ENCODE measurements around the gene CACUL1. TPM values are rescaled to one million over a fixed set of nuclear protein-coding genes. Genes with fewer than 3 reads are reported as not detected.
"Not testable (repeated sequence)": the region's sequence is repeated elsewhere in the genome, so short reads cannot be mapped to it uniquely, and the experiment has no call there.

CACUL1 gene
- total RNA-seq, 1 experiment from 2014 or later: 13.5 TPM

DNA sequence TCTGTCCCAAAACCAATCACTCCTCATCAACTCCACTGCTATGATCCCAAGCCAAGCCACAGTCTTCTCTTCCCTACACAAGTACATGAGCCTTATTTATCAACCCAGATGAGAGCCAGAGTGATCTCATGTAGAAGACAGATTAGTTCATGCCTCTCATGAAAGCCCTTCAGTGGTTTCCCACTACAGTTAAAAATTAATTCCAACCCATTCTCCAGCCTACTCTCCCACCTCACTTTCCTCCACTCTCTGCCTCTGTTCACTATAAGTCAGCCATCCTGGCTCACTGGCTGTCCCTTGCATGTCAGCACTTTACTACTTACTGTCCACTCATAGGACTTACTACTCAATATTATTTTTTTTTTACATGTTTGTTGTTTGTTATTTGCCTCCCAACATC lies 67.3 kb downstream of the CACUL1 start:
- DNase-seq (ENCODE audit: low read depth): no peak

DNA sequence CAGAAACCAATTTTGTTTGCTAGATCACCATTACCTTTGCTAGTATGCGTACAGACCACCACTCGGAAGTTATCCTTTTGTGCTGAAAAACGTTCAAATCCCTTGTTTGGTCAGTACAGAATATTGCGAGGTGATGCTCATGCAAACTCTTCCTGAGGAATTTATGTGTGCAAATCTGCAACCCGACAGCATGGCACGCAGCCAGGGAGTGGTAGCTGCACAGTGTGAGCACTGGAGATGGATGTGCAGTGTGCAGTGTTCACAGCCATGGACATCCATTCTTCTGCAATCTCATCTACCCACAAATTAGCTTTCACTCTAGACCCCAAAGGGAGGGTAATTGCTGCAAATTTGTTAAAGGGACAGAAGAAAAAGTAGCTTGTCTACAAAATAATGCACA lies 72.2 kb downstream of the CACUL1 start:
- DNase-seq (ENCODE audit: low read depth): no peak

DNA sequence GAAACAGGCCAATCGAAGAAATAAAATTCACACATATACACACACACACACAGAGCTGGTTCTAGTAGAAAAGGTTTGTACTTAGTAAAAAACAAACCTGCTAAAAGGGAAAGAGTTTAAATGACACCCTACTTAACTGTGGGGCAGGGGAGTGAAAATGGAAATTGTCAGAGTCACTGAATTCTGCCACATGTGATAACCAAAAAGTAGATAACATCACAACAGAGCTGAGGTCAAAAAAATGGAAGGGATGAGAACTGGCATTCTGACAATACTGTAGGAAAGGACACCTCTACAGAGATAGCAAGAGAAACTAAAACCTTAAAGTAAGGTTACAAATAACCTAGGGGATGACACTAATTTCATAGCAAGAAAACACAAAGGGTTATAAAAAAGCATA lies 74.6 kb downstream of the CACUL1 start:
- DNase-seq (ENCODE audit: low read depth): no peak

DNA sequence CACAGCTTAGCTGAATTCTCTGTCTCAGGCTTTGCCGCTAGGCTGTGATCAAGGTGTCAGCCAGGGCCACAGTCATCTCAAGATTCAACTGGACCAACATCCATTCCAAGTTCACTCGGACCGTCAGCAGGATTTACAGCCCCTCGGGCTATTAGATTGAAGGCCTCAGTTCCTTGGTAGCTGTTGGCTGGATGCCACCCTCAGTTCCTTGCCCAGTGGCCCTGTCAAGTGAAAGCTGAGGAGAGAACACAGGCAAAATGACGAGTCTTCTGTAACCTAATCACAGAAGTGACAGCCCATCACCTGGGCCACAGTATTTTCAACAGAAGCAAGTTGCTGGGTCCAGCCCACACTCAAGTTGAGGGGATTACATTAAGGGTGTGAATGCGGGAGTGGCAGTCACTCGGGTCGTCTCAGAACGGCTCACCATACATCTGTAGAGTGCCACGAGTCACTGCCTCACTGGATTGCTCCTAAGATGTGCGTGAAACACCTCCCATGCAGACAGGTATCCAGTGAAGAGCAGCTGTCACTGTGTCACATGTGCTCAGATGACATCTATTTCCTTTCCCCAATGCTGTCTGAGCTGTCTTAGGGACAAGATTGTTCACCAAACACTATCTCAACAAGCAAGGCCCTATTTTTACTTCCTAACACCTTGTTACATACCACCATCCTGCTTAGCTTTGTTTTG lies 80.4 kb downstream of the CACUL1 start:
- no peak for DNase-seq (ENCODE audit: low read depth)

DNA sequence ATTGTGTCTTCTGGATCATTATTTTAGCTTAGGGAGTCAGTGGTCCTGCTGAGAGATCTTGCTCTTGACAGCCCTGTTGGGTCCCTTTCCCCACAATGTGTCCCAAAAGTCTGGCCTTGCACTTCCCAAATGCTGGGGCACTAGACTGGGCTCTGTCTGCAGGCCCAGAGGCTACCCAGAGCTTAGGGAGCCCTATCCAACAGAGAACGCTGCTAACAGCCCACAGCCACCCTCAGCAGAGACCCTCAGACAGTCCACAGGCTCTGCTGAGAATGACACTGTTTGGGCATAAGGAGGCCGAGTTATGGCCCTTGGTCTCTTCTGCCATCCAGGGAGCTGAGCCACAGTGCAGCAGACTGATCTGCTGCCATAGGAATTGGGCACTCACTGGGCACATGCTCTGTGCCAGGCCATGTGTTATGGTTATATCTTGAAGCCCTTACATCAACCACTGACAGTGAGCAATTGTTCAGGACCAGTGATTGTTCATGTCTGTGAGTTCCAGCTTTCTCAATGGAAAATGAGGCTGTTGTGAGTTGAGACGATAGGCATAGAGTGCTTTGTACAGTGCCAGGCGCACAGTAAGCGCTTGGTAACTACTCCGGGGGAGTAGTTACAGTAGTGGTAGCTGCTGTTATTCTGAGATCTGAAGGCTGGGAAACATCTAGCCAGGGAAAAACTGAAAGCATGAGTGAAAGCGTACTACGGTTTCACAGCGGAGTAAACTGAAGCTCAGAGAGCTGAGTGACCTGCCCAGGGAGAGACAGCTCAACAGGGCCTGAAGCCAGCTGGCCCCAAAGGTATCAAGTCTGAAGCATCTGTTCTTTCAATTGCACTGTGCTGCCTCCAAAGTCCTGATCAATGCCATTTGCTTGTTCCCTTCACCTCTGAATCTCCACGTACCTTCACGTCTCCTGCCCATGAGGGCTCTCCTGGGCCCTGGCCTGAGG lies 81.7 kb downstream of the CACUL1 start:
- DNase-seq (ENCODE audit: low read depth): no peak

DNA sequence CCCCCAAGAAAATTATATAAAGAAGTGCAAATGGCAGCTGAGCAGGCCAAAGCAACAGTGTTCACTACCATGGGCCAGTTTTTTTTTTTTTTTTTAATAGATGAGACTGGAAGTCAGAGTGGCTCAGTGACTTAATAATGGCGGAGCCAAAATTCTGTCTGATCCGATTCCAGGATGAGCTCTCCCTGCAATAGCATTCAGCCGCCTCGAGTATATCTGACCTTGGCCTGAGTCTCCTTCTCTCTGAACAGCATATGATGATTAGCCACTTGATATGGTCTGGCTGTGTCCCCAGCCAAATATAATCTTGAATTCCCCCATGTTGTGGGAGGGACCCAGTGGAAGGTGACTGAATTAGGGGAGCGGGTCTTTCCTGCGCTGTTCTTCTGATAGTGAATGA lies 82.6 kb downstream of the CACUL1 start:
- no peak for DNase-seq (ENCODE audit: low read depth)

DNA sequence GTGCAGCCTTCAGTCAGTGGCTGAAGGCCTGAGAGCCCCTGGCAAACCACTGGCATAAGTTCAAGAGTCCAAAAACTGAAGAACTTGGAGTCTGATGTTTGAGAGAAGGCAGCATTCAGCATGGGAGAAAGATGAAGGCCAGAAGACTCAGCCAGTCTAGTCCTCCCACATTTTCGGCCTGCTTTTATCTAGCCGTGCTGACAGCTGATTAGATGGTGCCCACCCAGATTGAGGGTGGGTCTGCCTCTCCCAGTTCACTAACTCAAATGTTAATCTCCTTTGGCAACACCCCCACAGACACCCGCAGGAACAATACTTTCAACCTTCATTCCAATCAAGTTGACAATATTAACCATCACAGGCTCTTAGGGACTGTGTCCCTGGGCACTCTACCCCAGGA lies 83.5 kb downstream of the CACUL1 start:
- not testable (repeated sequence) for DNase-seq (ENCODE audit: low read depth)

DNA sequence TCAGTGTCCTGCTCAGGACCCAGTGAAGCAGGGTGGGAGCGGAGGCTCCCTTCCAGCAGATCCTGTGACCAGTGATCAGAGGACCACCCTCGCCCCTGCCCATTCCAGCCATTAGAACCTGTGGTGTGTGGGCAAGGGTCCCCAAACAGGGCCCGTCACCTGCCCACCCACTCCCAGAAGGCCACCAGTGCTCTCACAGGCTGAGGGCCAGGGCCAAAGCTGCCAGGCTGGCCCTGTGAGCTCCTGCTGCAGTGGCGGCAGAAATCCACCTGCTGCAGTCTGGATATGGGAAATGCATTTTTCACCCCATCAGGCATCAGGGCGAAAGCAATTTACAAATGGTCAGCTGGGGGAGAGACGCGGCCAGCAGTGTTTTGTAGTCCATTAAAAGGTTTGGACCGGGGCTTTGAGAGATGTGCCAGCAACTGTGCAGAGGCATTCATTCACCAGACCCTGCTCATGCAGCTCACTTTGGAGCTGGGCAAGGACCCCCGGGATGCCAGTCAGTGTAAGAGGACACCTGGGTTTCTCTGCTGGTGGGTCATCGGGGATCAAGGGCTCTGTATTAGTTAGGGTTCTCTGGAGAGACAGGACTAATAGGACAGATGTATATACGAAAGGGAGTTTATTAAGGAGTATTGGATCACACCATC lies 84.2 kb downstream of the CACUL1 start:
- no peak for DNase-seq (ENCODE audit: low read depth)

DNA sequence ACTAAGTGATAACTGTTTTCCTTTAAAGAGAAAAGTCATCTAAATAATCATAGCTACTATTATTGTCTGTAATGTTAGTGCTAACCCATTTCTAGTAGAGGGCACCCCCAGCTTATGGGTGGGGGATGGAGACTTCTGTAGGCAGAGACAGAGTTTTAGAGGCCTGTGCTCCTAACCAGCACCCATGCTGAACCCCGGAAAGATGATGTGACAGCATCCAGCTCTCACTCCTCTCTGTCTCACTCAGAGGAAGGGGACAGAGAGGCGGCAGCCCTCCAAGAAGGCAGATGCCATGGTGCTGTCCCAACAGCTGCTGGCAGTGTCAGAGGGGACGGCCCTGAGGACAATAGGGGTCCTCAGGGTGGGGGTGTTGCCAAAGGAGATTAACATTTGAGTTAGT lies 84.9 kb downstream of the CACUL1 start:
- DNase-seq (ENCODE audit: low read depth): no peak

DNA sequence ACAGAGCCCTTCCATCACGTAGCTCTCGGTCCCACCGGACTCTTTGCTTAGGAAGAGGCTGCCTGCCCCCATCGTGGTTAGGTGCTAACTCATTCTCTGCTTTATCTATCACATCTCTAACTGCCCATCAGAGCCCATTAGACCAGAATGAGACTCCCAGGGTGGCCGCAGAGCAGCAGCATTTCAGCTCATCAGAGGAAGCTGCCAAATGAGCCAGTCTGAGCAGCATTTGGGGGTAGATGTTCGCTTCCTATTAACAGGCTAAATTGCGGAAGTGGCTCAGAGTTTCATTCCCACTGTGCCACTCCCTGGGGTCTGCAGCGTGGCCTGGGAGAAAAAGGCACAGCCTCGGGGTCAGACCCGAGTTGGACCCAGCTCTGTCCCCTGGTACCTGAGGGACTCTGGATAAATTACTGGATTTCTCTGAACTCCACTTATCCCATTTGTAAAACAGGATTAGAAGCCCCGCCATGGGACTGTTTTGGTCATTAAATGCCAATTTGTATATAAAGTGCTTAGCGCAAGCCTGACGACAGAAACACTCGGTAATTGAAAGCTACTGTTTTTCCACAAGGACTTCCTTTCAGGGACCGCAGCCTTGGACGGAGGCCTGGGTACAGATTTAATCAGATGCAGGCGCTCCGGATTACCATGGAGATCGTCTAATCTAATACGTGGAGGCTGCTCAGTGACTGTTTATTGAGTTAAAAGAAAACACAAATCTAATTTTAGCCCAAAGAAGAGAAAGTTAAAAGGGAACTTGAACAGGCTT lies 85.6 kb downstream of the CACUL1 start:
- peak; percentile 77 for DNase-seq (ENCODE audit: low read depth)

DNA sequence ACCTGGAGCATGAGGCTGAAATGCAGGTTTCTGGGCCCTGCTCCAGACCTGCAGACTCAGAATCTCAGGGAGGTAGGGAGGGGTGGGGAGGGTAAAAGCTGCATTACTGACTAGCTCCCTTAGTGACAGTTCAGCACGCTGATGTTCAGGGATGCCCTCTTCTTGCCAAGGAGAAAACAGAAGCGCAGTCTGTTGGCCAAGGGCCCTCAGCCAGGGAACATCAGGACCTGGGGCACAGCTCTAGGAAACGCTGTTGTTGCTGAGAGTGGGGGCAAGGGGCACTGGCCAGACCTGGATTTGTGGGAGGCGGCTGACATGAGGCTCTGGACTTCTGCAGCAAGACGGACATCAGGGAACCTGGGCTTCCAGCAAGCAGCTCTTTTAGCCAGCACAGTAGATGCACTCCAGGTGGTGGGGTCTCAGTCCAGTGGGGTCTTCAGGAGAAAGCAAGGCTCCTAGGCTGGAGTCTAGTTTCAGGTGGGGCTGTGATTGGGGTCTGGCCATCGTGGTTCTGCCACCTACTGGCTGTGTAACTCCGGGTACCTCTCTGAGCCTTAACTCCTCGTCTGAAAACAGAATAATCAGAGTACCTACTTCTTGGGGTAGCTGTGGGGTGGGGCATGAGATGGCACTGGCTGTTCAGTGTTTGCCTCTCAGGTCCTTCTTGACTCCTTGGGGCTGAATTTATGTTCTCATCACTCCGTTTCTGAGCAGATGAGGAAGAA lies 86.4 kb downstream of the CACUL1 start:
- no peak for DNase-seq (ENCODE audit: low read depth)

DNA sequence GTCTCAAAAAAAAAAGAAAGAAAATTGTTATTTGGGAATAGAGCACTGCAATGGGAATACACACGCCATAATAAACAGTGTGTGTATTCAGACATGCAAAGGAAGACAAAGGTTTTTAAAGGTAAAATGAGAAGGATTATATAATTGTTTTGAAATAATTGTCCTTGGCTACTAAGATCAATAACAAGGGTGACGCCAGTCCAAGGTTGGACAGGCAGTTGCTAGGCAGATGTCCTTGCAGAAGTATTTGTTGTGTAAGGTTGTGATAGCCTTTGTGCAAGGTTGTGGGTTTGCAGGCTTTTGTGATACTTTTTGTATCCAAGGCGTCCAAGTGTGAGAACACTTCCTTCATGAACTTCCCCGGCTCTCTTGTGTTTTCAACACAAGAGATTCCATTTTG lies 87.0 kb downstream of the CACUL1 start:
- no peak for DNase-seq (ENCODE audit: low read depth)

DNA sequence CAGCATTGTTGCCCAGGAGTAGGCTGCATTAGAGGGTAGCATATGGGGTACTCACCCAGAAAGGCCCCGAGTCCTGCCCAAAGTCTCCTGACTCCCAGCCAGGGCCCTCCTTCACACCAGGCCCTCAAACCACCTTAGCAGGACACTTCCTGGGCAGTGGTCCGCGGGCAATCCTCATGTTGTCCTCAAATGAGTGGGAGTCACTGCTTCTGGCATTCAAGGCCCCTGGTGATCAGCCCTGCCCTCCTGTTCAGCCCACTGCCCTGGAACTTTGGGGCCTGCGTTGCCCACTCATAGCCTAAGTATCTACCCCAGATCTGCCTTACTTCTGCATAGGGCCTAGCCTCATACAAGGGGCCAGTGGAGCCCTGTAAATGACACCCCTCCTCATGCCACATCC lies 88.4 kb downstream of the CACUL1 start:
- no peak for DNase-seq (ENCODE audit: low read depth)

DNA sequence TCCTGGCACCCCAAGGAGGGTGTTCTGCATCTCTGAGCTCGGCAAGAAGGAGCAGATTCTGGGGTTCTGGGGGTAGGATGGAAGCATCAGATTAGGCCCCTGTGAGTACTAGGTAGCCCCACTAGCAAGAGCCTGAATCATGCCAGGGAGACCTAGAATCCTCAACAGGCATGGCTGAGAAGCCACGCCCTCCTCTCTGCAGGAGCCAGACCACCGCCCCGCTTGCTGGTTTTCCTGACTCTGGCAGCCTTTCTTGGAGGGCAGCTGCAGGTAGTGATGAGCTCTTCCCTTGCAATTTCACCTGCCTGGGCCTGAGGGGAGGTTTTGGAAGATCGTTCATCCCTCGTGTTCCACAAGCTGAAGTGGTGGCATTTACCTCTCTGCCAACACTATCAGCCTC lies 90.4 kb downstream of the CACUL1 start:
- DNase-seq (ENCODE audit: low read depth): no peak

DNA sequence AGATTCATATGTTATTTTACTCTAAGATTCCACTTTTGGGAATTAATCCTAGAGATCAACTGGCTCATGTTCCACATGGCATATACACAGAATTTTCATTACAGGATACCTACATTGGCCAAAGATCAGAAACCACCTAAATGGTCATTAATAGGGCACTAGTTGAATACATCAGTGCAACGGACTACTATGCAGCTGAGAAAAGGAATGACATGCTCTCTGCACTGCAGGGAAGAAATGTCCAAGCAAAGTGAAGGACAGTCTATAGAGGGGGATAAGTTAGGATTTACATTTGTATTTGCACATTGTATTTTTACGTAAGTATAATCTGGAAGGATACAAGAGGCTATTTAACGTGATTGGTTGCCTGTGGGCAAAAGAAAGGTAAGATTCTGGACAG lies 91.6 kb downstream of the CACUL1 start:
- no peak for DNase-seq (ENCODE audit: low read depth)

DNA sequence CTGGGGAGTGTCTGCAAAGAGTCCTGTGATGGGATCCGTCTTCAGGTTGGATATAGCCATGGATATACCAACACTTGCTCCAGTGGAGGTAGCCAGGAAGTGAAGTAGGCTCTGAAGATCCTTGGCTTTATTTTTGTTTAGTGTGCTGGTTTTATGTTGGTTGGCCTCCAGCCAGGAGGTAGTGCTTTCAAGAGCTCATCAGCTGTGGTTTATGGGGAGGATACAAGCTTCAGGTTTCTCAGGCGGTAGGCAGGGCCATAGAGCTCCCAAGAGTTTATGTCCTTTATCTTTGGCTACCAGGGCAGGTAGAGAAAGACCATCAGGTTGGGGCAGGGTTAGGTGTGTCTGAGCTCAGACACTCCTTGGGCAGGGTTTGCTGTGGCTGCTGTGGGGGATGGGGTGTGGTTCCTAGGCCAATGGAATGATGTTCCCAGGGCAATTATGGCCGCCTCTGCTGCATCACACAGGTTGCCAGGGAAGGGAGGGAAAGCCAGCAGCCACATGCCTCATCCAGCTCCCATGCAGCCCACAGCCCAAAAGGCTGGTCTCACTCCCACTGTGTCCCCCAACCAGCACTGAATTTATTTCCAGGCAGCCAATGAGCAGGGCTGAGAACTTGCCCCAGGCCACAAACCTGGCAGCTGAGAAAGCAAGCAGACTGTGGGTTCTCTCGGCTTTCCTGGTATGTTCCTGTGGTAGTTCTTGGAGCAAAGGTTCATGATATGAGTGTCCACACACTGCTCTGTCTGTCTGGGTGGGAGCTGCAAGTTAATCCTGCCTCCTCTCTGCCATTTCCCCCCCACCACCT lies 92.3 kb downstream of the CACUL1 start:
- peak; percentile 7 for DNase-seq (ENCODE audit: low read depth)

DNA sequence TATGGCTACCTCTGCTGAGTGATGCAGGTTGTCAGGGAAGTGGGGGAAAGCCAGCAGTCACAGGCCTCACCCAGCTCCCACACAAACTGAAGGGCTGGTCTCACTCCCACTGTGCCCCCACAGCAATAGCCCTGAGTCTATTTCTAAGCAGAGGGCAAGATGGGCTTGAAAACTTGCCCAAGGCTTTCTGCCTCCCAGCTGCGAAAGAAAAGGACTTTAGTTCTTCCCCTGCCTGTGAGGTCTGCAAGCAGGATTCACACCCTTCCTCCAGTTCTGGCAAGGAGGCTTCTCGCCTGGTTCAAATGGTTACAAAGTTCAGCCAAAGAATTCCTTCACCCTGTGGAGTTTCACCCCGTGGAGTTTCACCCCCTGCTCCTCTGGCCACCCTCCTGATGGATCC lies 96.0 kb downstream of the CACUL1 start:
- DNase-seq (ENCODE audit: low read depth): no peak

DNA sequence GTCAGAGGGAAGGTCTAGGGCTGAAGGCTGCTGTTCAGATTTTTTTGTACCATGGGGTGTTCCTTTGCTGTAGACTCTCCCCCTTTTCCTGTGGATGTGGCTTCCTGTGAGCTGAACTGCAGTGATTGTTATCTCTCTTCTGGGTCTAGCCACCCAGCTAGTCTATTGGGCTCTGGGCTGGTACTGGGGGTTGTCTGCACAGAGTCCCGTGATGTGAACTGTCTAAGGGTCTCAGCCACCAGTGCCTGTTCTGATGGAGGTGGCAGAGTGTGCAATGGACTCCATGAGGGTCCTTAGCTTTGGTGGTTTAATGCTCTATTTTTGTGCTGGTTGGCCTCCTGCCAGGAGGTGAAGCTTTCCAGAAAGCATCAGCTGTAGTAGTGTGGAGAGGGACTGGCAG lies 96.6 kb downstream of the CACUL1 start:
- DNase-seq (ENCODE audit: low read depth): not testable (repeated sequence)

DNA sequence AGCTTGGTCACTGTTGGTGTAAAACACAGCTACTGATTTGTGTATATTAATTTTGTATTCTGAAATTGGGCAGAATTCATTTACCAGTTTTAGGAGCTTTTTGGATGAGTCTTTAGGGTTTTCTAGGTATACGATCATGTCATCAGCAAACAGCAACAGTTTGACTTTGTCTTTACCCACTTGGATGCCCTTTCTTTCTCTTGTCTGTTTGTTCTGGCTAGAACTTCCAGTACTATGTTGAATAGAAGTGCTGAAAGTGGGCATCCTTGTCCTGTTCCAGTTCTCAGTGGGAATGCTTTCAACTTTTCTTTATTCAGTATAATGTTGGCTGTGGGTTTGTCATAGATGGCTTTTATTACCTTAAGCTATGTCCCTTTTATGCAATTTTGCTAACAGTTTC lies 109.5 kb downstream of the CACUL1 start:
- DNase-seq (ENCODE audit: low read depth): not testable (repeated sequence)

DNA sequence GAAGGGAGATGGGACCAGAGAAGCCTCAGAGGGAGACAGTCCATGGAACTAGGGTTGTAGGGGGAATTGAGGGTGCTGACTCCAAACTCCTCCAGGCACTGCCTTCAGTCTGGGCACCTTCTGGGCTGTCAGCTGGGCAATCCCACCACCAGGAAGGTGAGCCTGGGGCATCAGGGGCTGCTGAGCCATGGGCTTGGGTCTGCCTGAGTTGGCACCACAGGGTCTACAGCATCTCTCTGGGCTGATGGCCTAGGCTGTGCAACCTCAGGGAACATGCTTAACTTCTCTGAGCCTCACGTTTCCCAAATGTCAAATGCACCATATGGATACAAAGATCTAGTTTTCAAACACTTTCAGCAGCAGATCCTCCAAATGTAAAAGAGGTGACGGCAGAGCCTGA lies 112.5 kb downstream of the CACUL1 start:
- DNase-seq (ENCODE audit: low read depth): no peak

All from RPMI7951 (cell line).